GM23338 (cell line): Measurements from ENCODE around the gene CRTC1. TPM values are rescaled to one million over a fixed set of nuclear protein-coding genes. Genes with fewer than 3 reads are reported as not detected.

Source experiments
- ATAC-seq: fragments of 200-7000 bp; cut with Tn5 transposase; 3 replicates; pipeline ENCODE4 v1.9.1; 2020
- DNase-seq: peaks from one replicate; pipeline ENCODE4 v3.0.0-alpha.2; 2015; ENCODE audit warnings: low spot score
- H2AFZ ChIP-seq: fragments of 200-600 bp; sonication (generic); 2 replicates; pipeline ENCODE4 v1.8.0; 2016; ENCODE audit warnings: antibody characterized with exemption, mild to moderate bottlenecking, moderate library complexity
- H3F3A ChIP-seq: fragments of 200-600 bp; sonication (generic); replicated peaks from 2 replicates; pipeline ENCODE4 v1.8.0; 2017; ENCODE audit warnings: antibody characterized with exemption, mixed run types, low read depth
- H3K27ac ChIP-seq: fragments of 200-600 bp; sonication (generic); 2 replicates; pipeline ENCODE4 v1.6.1; 2016; ENCODE audit warnings: low read depth
- H3K27me3 ChIP-seq: fragments of 200-600 bp; sonication (generic); 2 replicates; pipeline ENCODE4 v1.8.0; 2016; ENCODE audit warnings: mild to moderate bottlenecking, mixed run types, moderate library complexity; ENCODE audit not compliant: insufficient read depth
- H3K36me3 ChIP-seq: fragments of 200-600 bp; sonication (generic); 2 replicates; pipeline ENCODE4 v1.8.0; 2016; ENCODE audit warnings: mild to moderate bottlenecking; ENCODE audit not compliant: insufficient read depth
- H3K4me1 ChIP-seq: fragments of 200-600 bp; sonication (generic); 2 replicates; pipeline ENCODE4 v1.8.0; 2016; ENCODE audit warnings: mild to moderate bottlenecking, moderate library complexity; ENCODE audit not compliant: insufficient read depth
- H3K4me2 ChIP-seq: fragments of 200-600 bp; sonication (generic); 2 replicates; pipeline ENCODE4 v1.7.1; 2017; ENCODE audit warnings: mixed run types
- H3K4me3 ChIP-seq: fragments of 200-600 bp; sonication (generic); 2 replicates; pipeline ENCODE4 v1.6.1; 2016; ENCODE audit warnings: mixed run types
- H3K79me2 ChIP-seq: fragments of 200-600 bp; sonication (generic); replicated peaks from 2 replicates; pipeline ENCODE4 v1.8.0; 2017; ENCODE audit warnings: mild to moderate bottlenecking; ENCODE audit not compliant: insufficient read depth
- H3K9me2 ChIP-seq: fragments of 200-600 bp; sonication (generic); 2 replicates; pipeline ENCODE4 v1.8.0; 2017; ENCODE audit not compliant: insufficient read depth
- H4K20me1 ChIP-seq: fragments of 200-600 bp; sonication (generic); replicated peaks from 2 replicates; pipeline ENCODE4 v1.8.0; 2017; ENCODE audit warnings: mild to moderate bottlenecking; ENCODE audit not compliant: insufficient read depth
- H3K27ac Mint-ChIP-seq: 2 replicates; pipeline ENCODE4 v1.8.0; 2020; ENCODE audit warnings: inconsistent platforms, mild to moderate bottlenecking, moderate library complexity, mixed read lengths
- H3K27me3 Mint-ChIP-seq: 3 replicates; pipeline ENCODE4 v1.8.0; 2022; ENCODE audit warnings: low read depth, mild to moderate bottlenecking, moderate library complexity, mixed read lengths, inconsistent platforms; ENCODE audit not compliant: insufficient read depth, poor library complexity
- H3K36me3 Mint-ChIP-seq: 3 replicates; pipeline ENCODE4 v1.8.0; 2021; ENCODE audit warnings: low read depth, mild to moderate bottlenecking, inconsistent platforms, moderate library complexity, mixed read lengths
- H3K4me1 Mint-ChIP-seq: 3 replicates; pipeline ENCODE4 v1.8.0; 2020; ENCODE audit warnings: mild to moderate bottlenecking, inconsistent platforms, mixed read lengths
- H3K4me3 Mint-ChIP-seq: 3 replicates; pipeline ENCODE4 v1.8.0; 2021; ENCODE audit warnings: moderate library complexity, mild to moderate bottlenecking, inconsistent platforms, mixed read lengths
- H3K9me3 Mint-ChIP-seq: 3 replicates; pipeline ENCODE4 v1.8.0; 2020; ENCODE audit warnings: moderate library complexity, mild to moderate bottlenecking, inconsistent platforms, mixed read lengths
- EZH2 ChIP-seq: fragments of 200-600 bp; sonication (generic); IDR thresholded peaks from one replicate; pipeline ENCODE4 v1.8.0; 2017; ENCODE audit warnings: antibody characterized with exemption, mild to moderate bottlenecking, low read depth; ENCODE audit not compliant: unreplicated experiment
- EZH2phosphoT487 ChIP-seq: fragments of 200-600 bp; sonication (generic); IDR thresholded peaks from one replicate; pipeline ENCODE4 v1.8.1; 2018; ENCODE audit warnings: antibody characterized with exemption; ENCODE audit not compliant: unreplicated experiment
- JUNB ChIP-seq: IDR thresholded peaks from one replicate; pipeline ENCODE4 v1.6.1; 2016; ENCODE audit warnings: antibody characterized with exemption; ENCODE audit not compliant: unreplicated experiment
- POLR2AphosphoS5 ChIP-seq: IDR thresholded peaks from 2 replicates; pipeline ENCODE4 v1.6.1; 2016; ENCODE audit warnings: antibody characterized with exemption, low read depth
- REST ChIP-seq: IDR thresholded peaks from one replicate; pipeline ENCODE4 v1.6.1; 2018; ENCODE audit warnings: antibody characterized with exemption; ENCODE audit not compliant: unreplicated experiment
- STAT1 ChIP-seq: IDR thresholded peaks from one replicate; pipeline ENCODE4 v1.6.1; 2016; ENCODE audit warnings: antibody characterized with exemption; ENCODE audit not compliant: unreplicated experiment
- ZNF114 ChIP-seq: fragments of 250-450 bp; sonication (Bioruptor Pico); IDR thresholded peaks from 2 replicates; pipeline ENCODE4 v1.5.0; 2020; ENCODE audit warnings: mild to moderate bottlenecking, moderate library complexity
- polyA plus RNA-seq: library from polyadenylated mRNA; unstranded; fragments of >200 nt; fragmentation: Nextera tagmentation; extraction: Ambion mirVana; gene quantifications from 2 replicates; pipeline ENCODE4 v1.2.1, GENCODE V29; 2016
- total RNA-seq: library from RNA; depleted of rRNA; stranded (reverse); fragments of >200 nt; shearing (Covaris generic); gene quantifications from 2 replicates; pipeline ENCODE4 v1.2.3, GENCODE V29; 2014
- TF ChIP-seq, protein P1 (sequence below): IDR thresholded peaks from 2 replicates; pipeline ENCODE4 v1.6.1; 2016; ENCODE audit warnings: antibody characterized with exemption
- TF ChIP-seq, protein P2 (sequence below), 2 experiments: fragments of 200-600 bp in 1 of 2; sonication (generic) in 1 of 2; conservative IDR thresholded peaks; 2 replicates each; pipeline versions ENCODE4 v1.5.1 to v1.6.1; 2016 to 2017; ENCODE audit warnings: antibody characterized with exemption in 2 of 2, low read depth in 2 of 2, mild to moderate bottlenecking in 2 of 2, moderate library complexity in 1 of 2

CRTC1 gene
- total and polyA plus RNA-seq, 2 experiments from 2014 or later, result 5.4 to 8.4 TPM

DNA sequence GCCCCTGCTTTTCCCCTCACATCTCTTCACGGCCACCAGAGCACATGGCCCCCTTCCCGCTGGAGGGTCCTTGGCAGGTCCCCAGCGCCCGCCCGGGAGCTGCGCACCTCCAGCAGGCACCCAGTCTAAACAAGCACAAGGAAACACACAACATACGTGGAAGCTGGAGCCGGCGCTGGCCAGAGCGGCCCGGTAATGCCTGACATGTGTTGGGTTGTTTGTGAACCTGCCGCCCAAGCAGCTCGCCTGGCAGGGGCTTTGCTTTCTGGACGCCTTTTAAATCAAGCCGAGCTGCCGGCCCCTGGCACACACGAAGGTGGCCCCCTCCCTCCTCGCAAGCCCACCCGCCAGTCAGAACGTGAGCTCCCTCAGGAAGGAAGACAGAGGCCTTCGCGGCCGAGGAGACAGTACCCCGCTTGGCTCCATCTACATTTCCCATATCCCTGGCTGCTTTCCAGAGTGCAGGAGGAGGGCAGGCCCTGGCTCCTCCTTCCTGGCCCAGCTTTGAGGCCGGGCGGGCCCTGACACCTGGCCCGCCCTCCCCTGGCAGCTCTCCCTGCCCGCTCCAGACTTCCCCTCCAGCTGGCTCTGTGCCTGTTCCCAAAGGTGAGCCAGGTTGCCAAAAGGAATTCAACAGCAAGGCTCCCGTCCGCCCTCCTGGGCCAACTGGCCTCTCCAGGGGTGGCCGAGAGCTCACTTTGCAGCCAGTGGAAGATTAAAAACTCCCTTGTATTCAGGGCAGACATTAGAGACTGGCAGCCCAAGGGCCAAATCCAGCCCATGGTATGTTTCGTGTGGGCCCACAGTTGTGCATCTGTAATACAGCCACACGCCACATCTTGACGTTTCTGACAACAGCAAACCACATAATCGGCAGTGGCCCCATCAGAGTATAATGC is 78.9 kb downstream of the CRTC1 start:
- no peak overlapping the region for H3K4me3 Mint-ChIP-seq
- ATAC-seq, result peak; percentile 78
- no peaks in the 10 kb centered on the region for H3K79me2 ChIP-seq
- H3K4me2 ChIP-seq, result no peak overlapping the region
- no peak overlapping the region for H3K27ac Mint-ChIP-seq
- TF ChIP-seq EZH2, result no peak
- no peak for TF ChIP-seq POLR2AphosphoS5
- TF ChIP-seq STAT1, result no peak
- no peak for TF ChIP-seq REST
- TF ChIP-seq JUNB, result no peak
- TF ChIP-seq, protein P1, sequence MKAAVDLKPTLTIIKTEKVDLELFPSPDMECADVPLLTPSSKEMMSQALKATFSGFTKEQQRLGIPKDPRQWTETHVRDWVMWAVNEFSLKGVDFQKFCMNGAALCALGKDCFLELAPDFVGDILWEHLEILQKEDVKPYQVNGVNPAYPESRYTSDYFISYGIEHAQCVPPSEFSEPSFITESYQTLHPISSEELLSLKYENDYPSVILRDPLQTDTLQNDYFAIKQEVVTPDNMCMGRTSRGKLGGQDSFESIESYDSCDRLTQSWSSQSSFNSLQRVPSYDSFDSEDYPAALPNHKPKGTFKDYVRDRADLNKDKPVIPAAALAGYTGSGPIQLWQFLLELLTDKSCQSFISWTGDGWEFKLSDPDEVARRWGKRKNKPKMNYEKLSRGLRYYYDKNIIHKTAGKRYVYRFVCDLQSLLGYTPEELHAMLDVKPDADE, result no peak
- no peak for TF ChIP-seq EZH2phosphoT487
- TF ChIP-seq, protein P2, sequence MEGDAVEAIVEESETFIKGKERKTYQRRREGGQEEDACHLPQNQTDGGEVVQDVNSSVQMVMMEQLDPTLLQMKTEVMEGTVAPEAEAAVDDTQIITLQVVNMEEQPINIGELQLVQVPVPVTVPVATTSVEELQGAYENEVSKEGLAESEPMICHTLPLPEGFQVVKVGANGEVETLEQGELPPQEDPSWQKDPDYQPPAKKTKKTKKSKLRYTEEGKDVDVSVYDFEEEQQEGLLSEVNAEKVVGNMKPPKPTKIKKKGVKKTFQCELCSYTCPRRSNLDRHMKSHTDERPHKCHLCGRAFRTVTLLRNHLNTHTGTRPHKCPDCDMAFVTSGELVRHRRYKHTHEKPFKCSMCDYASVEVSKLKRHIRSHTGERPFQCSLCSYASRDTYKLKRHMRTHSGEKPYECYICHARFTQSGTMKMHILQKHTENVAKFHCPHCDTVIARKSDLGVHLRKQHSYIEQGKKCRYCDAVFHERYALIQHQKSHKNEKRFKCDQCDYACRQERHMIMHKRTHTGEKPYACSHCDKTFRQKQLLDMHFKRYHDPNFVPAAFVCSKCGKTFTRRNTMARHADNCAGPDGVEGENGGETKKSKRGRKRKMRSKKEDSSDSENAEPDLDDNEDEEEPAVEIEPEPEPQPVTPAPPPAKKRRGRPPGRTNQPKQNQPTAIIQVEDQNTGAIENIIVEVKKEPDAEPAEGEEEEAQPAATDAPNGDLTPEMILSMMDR (conservative IDR thresholded peaks at IDR 0.05; ENCODE audit: low read depth in 2 of 2), result no peak
- TF ChIP-seq ZNF114 (CRISPR knock-in tag), result no peak
- H3K27ac ChIP-seq, result no peak overlapping the region
- H3K27me3 ChIP-seq, result peaks cover 44% of the 10 kb centered on the region
- H3K36me3 ChIP-seq, result no peaks in the 10 kb centered on the region
- no peaks in the 10 kb centered on the region for H3K9me3 Mint-ChIP-seq
- H2AFZ ChIP-seq, result no peak overlapping the region
- H3K4me1 ChIP-seq, result no peaks in the 10 kb centered on the region
- H4K20me1 ChIP-seq, result peaks cover 7% of the 10 kb centered on the region
- no peaks in the 10 kb centered on the region for H3K9me2 ChIP-seq
- H3K4me1 Mint-ChIP-seq, result peaks cover 8% of the 10 kb centered on the region; the same call in 2 of the 3 replicates
- H3K4me3 ChIP-seq, result no peak overlapping the region
- peak; percentile 65 for DNase-seq
- H3K36me3 Mint-ChIP-seq, result no peaks in the 10 kb centered on the region
- peaks cover 33% of the 10 kb centered on the region for H3K27me3 Mint-ChIP-seq
- 0 out of 2 replicates have a peak, but pooled peaks cover 3% of the 10 kb centered on the region for H3F3A ChIP-seq
